Effector CD4-positive, alpha-beta T cell (primary cell): Measurements from ENCODE around the gene AKNA.
"Not testable (repeated sequence)": the region's sequence is repeated elsewhere in the genome, so short reads cannot be mapped to it uniquely, and the experiment has no call there.

Experiments used
- DNase-seq: peaks from one replicate; pipeline ENCODE4 v3.0.0-alpha.2; 2020

Gene AKNA

DNA sequence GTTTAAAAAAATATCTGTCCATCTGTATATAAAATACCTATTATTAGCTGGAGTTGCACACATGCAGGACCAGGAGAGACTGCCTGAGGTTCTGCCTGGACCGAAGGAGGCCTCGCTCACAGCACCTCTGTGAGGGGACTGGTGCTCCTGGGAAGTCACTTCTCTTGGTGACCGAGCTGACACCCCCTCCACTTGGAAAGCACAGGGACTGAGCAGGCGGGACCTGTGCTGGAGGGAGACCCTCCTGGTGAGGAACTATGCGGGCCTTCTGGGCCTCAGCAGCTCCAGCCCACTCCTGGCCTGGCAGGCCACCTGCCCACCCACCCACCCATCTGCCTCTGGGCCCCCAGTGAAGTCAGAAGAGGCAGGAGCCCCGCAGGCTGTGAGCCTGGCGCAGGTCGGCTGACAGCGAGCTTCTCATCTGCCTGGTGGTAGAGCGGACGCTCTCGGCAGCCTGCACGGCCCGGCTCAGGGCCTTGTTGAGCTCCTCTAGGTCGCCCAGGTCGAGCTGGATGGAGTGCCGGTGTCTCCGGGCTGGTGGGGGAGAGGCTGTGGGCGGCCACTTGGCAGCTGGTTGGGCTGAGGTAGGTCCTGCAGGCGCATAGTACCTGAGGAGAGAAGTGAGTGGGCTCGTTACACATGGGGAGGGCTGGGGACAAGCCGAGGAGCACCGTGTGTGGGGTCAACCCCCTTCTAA, 50.9 kb downstream of the AKNA start:
- no peak for DNase-seq

DNA sequence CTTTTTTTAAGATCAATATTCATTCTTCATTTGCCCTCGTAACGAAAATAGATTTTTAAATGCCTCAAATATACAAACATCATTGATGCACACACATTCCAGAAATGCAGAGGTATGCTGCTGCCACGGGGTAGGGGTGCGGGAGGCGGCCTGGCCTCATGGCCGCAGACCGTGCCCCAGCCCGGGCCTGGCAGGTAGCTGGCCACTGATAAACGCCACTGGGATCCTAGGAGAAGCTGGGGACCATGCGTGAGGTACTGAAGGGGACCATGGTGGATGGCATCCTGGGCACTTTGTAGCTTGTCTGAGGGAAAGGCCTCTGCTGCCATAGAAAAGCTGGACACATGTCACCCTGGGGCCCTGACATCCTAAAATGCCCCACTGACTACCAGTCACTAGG, 51.6 kb downstream of the AKNA start:
- DNase-seq, result no peak

DNA sequence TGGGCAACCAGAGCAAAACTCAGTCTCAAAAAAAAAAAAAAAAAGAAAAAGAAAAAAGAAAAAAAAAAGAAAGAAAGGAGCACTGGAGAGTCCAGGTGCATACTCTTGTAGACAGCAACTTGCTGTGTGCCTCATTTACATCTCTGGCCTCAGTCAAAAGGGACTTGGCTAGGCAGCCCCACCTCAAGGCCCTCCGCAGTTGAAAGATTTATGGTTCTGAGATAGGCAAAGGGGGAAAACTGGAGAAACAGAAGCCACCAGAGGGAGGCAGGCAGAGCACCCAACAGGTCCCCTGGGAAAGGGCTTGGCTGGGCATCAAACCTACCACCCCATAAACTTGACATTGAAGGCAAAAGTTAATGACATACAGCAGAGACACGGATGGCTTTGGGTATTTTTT, 52.0 kb downstream of the AKNA start:
- DNase-seq, result no peak

DNA sequence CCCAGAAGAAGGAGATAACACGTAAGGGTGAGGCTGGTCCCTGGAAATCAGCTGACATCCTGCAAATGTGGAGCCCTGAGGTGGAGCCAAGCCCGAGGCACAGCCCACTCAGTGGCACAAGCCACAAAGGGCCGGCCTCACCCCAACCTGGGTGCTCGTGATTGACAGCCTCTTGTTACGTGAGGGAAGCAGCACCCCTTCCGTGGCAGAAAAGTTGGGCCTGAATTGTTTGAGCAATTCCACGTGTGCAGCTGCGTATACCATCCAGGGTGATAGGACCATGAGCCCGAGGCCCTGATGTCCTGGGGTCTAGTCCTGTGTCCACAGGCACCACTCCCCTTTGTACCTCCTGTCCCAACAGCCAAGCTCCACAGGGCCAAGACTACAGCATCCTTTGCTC, 53.3 kb downstream of the AKNA start:
- DNase-seq, result no peak

DNA sequence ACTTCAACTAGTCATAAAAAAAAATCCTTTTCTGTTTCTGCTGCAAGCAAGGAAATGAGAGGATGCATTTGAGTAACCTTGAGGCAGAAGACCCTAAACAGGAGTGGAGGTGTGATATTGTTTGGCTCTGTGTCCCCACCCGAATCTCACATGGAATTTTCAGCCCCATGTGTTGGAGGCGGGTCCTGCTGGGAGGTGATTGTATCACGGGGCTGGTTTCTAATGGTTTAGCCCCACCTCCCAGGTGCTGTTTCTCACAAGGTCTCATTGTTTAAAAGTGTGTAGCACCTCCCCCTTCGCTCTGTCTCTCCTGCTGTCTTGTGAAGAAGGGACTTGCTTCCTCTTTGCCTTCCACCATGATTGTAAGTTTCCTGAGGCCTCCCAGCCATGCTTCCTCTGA, 54.1 kb downstream of the AKNA start:
- not testable (repeated sequence) for DNase-seq

DNA sequence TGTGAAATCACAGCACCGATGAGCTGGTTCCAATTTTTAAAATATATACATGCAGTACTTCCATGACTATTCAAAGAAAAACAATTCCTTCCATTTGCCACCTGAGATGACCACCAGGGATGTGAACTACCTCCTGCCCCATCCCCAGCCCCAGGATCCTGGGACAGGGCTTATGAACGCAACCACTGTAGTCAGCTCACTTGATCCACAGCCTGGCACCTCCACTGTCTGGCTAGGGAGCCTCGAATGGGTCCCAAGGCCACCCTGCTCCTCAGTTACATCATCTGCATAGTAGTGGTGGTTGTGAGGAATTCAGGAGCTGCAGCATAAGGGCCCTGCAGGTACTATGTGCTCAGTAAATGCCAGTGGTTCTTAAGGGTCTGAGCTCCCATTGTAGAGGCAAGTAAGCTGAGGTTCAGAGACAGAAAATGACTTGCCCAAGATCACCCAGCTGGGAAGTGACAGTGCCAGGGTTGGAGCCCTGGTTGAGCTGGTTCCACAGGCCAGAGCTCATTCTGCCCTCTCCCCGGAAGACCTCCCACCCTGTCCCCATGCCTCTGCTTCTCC, 55.2 kb downstream of the AKNA start:
- DNase-seq, result not testable (repeated sequence)

DNA sequence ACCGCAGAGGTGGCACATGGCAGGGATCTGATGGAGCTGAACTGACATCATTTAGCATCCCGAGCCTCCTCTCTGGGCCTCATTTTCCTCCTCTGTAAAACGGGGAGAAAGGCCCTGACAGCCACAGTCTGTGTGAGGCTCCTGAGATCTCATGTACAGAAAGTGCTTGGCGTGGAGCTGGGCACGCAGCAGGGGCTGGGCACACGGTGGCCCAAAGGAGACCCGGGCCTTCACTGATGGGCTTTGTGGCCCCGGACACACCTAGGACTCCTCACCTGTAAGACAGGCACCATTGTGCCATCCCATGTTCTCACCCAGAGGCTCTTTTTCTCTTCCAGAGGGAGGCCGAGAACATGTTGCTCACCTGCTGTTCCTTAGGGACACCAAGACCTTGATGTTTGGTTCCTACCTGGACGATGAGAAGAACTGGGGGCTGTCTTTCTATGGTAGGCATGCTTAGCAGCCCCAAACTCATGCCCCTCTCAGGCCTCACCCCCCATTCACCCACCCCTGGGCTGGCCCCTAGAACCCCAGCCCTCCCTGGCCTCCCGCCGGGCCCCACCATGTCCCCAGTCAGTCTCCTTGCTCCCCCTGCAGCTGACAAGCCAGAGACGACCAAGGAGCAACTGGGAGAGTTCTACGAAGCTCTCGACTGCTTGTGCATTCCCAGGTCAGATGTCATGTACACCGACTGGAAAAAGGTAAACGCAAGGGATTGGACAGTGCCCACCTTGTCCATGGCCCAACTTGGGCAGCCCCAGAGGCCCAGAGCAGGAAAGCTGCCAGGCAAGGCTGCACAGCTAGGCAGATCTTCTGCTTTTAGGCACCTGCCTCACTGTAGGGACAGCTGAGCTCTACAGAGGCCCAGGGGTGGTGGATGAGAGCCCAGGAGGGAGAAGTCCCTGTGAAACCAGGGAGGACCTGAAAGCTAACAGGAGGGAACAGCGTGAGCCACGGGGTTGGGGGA, 56.3 kb downstream of the AKNA start:
- DNase-seq, result not testable (repeated sequence)

DNA sequence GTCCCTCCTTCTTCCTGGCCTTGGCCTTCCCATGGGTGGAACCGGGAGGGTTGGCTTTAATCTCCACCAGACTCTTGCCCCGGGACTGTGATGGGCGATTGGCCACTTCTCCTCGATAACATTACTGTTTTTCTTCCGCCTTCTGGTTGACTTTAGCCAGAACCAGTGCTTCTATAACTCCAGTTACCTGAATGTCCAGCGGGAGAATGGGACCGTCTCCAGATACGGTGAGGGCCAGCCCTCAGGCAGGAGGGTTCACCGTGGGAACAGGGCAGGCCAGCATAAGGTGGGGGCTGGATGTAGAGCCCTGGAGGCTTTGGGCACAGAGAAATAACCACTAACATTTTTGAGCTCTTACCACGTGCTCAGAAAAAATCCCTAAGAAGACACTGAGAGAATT, 57.1 kb downstream of the AKNA start:
- DNase-seq, result no peak

DNA sequence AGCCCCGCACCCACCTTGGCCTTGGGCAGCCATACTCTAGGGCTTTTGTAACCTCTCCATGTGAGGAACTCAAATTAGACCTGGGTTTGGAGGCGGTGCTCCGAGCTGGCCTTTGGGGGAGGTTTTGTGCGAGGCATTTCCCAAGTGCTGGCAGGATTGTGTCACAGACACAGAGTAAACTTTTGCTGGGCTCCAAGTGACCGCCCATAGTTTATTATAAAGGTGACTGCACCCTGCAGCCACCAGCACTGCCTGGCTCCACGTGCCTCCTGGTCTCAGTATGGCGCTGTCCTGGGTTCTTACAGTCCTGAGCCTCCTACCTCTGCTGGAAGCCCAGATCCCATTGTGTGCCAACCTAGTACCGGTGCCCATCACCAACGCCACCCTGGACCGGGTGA, 58.2 kb downstream of the AKNA start, which contains the start of gene ORM2:
Gene ORM2 (plus strand): TSS at position 245 of the 398 bp plus-strand sequence. CDS start 36 bp downstream, at position 281.
- not testable (repeated sequence) for DNase-seq

DNA sequence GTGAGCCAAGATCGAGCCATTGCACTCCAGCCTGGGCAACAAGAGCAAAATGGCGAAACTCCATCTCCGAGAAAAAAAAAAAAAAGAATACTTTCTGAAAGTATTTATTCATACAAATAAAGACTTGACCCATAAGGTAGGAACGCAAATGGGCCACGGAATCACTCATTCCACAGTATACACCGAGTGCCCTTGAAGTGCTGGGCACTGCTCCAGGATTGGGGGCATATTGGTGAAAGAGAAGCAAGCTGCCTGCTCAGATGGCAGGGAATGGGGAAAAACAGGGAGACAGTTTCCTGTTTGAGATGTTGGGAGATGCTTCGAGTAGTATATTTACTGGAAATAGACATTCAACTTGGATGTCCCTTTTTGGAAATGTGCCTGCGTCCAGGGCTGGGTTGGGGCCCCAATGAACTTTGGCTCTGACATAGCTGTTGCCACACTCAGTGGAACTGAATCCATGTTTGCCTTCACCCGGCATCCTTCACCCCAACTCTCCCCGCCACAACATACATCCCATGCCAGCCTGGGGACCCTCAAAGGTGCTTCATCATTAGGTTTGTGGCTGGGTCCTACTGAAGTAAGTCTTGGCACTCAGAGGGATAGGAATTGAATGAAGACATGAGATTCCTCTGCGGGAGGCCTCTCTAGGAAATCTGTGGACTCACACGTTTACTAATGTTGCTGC, 58.7 kb downstream of the AKNA start:
- DNase-seq, result not testable (repeated sequence)

DNA sequence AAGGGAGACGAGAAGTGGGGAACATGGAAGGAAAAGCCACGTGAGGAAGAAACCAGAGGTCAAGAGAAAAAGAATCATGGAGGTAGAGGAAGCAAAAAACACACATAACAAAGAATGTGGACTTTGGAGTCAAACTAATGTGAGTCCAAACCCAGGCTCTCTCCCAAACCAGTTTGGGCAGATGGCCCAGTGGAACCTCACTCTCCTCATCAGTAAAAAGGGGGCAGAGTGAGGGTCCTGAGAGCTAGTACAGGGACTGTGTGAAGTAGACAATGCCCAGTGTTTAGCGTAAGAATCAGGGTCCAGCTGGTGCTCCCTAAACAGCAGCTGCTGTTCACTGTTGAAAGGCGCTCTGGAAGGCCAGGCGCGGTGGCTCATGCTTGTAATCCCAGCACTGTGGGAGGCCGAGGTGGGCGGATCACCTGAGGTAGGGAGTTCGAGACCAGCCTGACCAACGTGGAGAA, 59.4 kb downstream of the AKNA start:
- DNase-seq, result not testable (repeated sequence)

DNA sequence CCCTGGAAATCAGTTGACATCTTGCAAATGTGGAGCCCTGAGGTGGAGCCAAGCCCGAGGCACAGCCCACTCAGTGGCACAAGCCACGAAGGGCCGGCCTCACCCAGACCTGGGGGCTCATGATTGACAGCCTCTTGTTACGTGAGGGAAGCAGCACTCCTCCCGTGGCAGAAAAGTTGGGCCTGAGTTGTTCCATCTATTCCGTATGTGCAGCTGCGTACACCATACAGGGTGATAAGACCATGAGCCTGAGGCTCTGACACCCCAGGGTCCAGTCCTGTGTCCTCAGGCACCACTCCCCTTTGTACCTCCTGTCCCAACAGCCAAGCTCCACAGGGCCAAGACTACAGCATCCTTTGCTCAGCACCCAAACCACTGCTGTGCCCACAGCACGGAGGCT, 60.0 kb downstream of the AKNA start:
- DNase-seq, result no peak

DNA sequence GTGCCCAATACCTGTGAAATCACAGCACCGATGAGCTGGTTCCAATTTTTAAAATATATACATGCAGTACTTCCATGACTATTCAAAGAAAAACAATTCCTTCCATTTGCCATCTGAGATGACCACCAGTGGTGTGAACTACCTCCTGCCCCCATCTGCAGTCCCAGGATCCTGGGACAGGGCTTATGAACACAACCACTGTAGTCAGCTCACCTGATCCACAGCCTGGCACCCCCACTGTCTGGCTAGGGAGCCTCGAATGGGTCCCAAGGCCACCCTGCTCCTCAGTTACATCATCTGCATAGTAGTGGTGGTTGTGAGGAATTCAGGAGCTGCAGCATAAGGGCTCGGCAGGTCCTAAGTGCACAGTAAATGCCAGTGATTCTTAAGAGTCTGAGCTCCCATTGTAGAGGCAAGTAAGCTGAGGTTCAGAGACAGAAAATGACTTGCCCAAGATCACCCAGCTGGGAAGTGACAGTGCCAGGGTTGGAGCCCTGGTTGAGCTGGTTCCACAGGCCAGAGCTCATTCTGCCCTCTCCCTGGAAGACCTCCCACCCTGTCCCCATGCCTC, 62.0 kb downstream of the AKNA start:
- not testable (repeated sequence) for DNase-seq

DNA sequence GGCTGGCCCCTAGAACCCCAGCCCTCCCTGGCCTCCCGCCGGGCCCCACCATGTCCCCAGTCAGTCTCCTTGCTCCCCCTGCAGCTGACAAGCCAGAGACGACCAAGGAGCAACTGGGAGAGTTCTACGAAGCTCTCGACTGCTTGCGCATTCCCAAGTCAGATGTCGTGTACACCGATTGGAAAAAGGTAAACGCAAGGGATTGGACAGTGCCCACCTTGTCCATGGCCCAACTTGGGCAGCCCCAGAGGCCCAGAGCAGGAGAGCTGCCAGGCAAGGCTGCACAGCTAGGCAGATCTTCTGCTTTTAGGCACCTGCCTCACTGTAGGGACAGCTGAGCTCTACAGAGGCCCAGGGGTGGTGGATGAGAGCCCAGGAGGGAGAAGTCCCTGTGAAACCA, 62.8 kb downstream of the AKNA start:
- DNase-seq, result not testable (repeated sequence)

DNA sequence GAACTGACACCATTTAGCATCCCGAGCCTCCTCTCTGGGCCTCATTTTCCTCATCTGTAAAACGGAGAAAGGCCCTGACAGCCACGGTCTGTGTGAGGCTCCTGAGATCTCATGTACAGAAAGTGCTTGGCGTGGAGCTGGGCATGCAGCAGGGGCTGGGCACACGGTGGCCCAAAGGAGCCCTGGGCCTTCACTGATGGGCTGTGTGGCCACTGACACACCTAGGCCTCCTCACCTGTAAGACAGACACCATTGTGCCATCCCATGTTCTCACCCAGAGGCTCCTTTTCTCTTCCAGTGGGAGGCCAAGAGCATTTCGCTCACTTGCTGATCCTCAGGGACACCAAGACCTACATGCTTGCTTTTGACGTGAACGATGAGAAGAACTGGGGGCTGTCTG, 63.3 kb downstream of the AKNA start:
- DNase-seq, result no peak

DNA sequence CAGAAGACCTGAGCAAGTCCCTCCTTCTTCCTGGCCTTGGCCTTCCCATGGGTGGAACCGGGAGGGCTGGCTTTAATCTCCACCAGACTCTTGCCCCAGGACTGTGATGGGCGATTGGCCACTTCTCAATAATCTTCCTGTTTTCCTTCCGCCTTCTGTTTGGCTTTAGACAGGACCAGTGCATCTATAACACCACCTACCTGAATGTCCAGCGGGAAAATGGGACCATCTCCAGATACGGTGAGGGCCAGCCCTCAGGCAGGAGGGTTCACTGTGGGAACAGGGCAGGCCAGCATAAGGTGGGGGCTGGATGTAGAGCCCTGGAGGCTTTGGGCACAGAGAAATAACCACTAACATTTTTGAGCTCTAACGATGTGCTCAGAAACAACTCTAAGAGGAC, 63.9 kb downstream of the AKNA start:
- DNase-seq, result not testable (repeated sequence)

DNA sequence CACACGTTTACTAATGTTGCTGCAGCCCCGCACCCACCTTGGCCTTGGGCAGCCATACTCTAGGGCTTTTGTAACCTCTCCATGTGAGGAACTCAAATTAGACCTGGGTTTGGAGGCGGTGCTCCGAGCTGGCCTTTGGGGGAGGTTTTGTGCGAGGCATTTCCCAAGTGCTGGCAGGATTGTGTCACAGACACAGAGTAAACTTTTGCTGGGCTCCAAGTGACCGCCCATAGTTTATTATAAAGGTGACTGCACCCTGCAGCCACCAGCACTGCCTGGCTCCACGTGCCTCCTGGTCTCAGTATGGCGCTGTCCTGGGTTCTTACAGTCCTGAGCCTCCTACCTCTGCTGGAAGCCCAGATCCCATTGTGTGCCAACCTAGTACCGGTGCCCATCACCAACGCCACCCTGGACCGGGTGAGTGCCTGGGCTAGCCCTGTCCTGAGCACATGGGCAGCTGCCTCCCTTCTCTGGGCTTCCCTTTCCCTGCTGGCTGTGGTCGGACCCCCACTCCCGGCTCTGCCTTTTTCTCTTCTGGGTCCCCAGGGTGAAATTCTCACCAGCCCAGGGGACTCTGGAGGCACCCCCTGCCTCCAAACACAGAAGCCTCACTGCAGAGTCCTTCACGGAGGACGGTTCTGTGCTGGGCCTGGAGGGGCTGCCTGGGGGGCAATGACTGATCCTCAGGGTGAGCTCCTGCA, 64.8 kb downstream of the AKNA start, which contains the start of gene ORM1:
Gene ORM1 (plus strand): TSS at position 268 of the 701 bp plus-strand sequence. CDS start 36 bp downstream, at position 304.
- DNase-seq, result not testable (repeated sequence)

DNA sequence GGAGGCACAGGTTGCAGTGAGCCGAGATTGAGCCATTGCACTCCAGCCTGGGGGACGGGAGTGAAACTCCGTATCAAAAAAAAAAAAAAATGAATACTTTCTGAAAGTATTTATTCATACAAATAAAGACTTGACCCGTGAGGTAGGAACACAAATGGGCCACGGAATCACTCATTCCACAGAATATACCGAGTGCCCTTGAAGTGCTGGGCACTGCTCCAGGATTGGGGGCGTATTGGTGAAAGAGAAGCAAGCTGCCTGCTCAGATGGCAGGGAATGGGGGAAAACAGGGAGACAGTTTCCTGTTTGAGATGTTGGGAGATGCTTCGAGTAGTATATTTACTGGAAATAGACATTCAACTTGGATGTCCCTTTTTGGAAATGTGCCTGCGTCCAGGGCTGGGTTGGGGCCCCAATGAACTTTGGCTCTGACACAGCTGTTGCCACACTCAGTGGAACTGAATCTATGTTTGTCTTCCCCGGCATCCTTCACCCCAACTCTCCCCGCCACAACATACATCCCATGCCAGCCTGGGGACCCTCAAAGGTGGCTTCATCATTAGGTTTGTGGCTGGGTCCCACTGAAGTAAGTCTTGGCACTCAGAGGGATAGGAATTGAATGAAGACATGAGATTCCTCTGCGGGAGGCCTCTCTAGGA, 65.5 kb downstream of the AKNA start:
- not testable (repeated sequence) for DNase-seq

DNA sequence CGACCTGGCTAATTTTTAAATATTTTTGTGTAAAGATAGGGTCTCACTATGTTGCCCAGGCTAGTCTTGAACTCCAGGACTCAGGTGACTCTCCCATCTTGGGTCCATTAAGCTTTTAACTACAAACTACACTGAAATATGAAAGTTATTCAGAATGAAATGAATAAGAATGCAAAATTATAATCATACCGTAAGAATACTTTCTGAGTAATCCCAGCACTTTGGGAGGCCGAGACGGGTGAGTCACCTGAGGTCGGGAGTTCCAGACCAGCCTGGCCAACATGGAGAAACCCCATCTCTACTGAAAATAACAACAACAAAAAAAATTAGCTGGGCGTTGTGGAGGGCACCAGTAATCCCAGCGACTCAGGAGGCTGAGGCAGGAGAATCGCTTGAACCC, 66.0 kb downstream of the AKNA start:
- DNase-seq, result no peak

DNA sequence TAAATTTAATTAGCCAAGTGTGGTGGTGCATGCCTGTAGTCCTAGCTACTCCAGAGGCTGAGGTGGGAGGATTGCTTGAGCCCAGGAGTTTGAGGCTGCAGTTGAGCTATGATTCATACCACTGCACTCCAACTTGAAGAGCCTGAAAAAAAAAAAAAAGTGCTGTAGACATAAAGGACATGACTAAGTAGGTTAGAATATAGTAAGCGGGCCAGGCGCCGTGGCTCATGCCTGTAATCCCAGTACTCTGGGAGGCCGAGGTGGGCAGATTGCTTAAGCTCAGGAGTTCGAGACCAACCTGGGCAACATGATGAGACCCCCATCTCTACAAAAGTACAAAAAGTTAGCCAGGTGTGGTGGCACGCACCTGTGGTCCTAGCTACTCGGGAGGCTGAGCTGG, 67.1 kb downstream of the AKNA start:
- not testable (repeated sequence) for DNase-seq

DNA sequence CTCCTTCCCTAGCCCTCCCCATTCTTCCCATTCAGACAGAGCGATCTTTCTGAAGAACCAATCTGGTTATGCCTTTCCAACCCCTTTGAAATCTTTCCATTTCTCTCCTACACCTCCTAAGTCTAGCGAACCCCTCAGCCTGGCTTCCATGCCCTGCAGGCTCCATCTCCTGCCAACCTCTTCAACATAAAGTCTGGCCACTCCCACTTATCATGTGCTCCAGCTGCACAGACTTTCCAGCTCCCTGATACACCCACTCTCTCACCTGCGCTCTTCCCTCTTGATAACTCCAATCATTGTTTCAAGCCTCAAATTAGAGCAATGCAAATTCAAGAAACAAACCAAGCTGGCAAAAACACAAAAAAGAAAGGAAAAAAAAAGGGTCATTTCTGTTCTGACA, 68.6 kb downstream of the AKNA start:
- no peak for DNase-seq
